Renal cortical epithelial cell (primary cell): ENCODE data around the gene TNFRSF4. TPM values are rescaled to one million over a fixed set of nuclear protein-coding genes. Genes with fewer than 3 reads are reported as not detected.
"Not testable (repeated sequence)": the region's sequence is repeated elsewhere in the genome, so short reads cannot be mapped to it uniquely, and the experiment has no call there.

Experiments
- DNase-seq: peaks from one replicate; pipeline ENCODE4 v3.0.0-alpha.2; 2011; ENCODE audit warnings: low read depth
- total RNA-seq: library from RNA; depleted of rRNA; stranded (reverse); fragments of >200 nt; gene quantifications from 2 replicates; pipeline ENCODE4 v1.2.3, GENCODE V29; 2014

Gene TNFRSF4
- total RNA-seq, result not detected in 2 replicates

GRCh38 chr1:1213345-1214265 is at the start of gene TNFRSF4:
TNFRSF4 (minus strand) TSS chr1:1214153; CDS start chr1:1214127, 26 bp downstream.
- DNase-seq, result no peak

GRCh38 chr1:1262758-1263157 is 48.8 kb upstream of the TNFRSF4 start:
- no peak for DNase-seq

- no peak for DNase-seq
These were observed 48.1 kb upstream of the TNFRSF4 start for GRCh38 chr1:1262071-1262470.

GRCh38 chr1:1260843-1261560 is 47.0 kb upstream of the TNFRSF4 start:
- DNase-seq, result no peak

GRCh38 chr1:1259951-1260600 is 46.1 kb upstream of the TNFRSF4 start:
- DNase-seq, result no peak

GRCh38 chr1:1259540-1259939 is 45.6 kb upstream of the TNFRSF4 start:
- no peak for DNase-seq

GRCh38 chr1:1259119-1259488 is 45.2 kb upstream of the TNFRSF4 start:
- no peak for DNase-seq

GRCh38 chr1:1256956-1257871 is 43.3 kb upstream of the TNFRSF4 start:
- no peak for DNase-seq

- no peak for DNase-seq
These were observed 41.7 kb upstream of the TNFRSF4 start for GRCh38 chr1:1255611-1256010.

- no peak for DNase-seq
These were observed 41.1 kb upstream of the TNFRSF4 start for GRCh38 chr1:1255078-1255477.

- DNase-seq, result no peak
These were observed 40.7 kb upstream of the TNFRSF4 start for GRCh38 chr1:1254667-1254998.

- DNase-seq, result no peak
These were observed 40.2 kb upstream of the TNFRSF4 start for GRCh38 chr1:1253972-1254666.

GRCh38 chr1:1253314-1253713 is 39.4 kb upstream of the TNFRSF4 start:
- no peak for DNase-seq

GRCh38 chr1:1250786-1251284 is 36.9 kb upstream of the TNFRSF4 start:
- DNase-seq, result no peak

GRCh38 chr1:1248009-1248913 is 34.3 kb upstream of the TNFRSF4 start:
- not testable (repeated sequence) for DNase-seq

- no peak for DNase-seq
These were observed 33.5 kb upstream of the TNFRSF4 start for GRCh38 chr1:1247341-1247913.

- no peak for DNase-seq
These were observed 32.8 kb upstream of the TNFRSF4 start, which contains the start of gene C1QTNF12 for GRCh38 chr1:1246577-1247340. C1QTNF12 (minus strand) TSS chr1:1246722; CDS start chr1:1246690, 32 bp downstream.

- no peak for DNase-seq
These were observed 32.0 kb upstream of the TNFRSF4 start for GRCh38 chr1:1245817-1246576.
